NT2/D1 (cell line): ENCODE data around the gene PRDX6.
A peak's percentile ranks its signal among the peaks of the same experiment; 100 is the strongest.

Experiments
- DNase-seq: peaks from one replicate; pipeline ENCODE4 v3.0.0-alpha.2; 2011; ENCODE audit warnings: low read depth, low spot score
- H3K27me3 ChIP-seq: 2 replicates; pipeline ENCODE4 v1.6.0; 2011; ENCODE audit warnings: mild to moderate bottlenecking; ENCODE audit not compliant: insufficient read length, insufficient read depth
- H3K36me3 ChIP-seq: 2 replicates; pipeline ENCODE4 v1.6.1; 2011; ENCODE audit warnings: mild to moderate bottlenecking, low read length, mixed read lengths; ENCODE audit not compliant: insufficient read depth, insufficient read length
- H3K4me1 ChIP-seq: 2 replicates; pipeline ENCODE4 v1.5.1; 2011; ENCODE audit not compliant: insufficient read depth, insufficient read length
- H3K4me3 ChIP-seq: 2 replicates; pipeline ENCODE4 v1.5.1; 2011; ENCODE audit warnings: low read depth; ENCODE audit not compliant: insufficient read length
- H3K9ac ChIP-seq: 2 replicates; pipeline ENCODE4 v1.6.0; 2011; ENCODE audit warnings: low read depth; ENCODE audit not compliant: insufficient read length
- H3K9me3 ChIP-seq: 2 replicates; pipeline ENCODE4 v1.5.1; 2011; ENCODE audit warnings: mild to moderate bottlenecking, low read length; ENCODE audit not compliant: insufficient read depth
- SUZ12 ChIP-seq: IDR thresholded peaks from 2 replicates; pipeline ENCODE4 v1.6.1; 2011; ENCODE audit not compliant: insufficient read length, insufficient read depth; ENCODE audit errors: extremely low read depth
- YY1 ChIP-seq: IDR thresholded peaks from 2 replicates; pipeline ENCODE4 v1.6.1; 2011; ENCODE audit not compliant: insufficient read length, insufficient read depth
- ZNF274 ChIP-seq: IDR thresholded peaks from 2 replicates; pipeline ENCODE4 v1.6.1; 2011; ENCODE audit warnings: mild to moderate bottlenecking, low read depth, low read length

PRDX6 gene

DNA sequence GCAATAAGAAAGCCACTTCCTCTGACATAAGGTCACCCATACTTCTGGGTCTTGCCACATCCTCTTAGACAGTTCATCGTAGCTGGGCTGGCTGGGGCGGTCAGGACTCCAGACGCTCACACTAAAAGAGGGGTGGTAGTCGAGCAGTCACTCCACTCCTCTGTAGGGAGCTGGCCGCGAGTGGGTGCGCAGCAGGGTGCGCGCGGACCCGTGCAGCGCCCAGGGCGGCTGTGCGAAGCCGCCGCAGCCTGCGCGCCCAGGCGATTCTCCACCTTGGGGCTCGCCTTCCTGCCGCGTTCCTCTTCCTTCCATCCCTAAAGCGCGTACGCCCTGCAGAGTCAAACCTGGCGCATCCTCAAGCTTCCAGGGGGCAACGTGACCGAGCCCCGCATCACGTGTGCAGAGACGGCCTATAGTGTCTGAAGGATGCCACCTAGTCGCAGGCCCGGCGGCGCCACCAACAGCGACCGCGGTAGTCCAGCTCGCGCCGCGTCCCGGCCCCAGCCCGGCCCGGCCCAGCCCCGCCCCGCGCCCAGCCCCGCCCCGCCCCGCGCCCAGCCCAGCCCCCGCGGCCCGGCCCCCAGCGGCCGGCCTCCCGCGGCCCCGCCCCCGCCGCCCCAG, 360 bp upstream of the PRDX6 start:
- Histone ChIP-seq H3K4me3 (peak overlapping the region; percentile 87), H3K36me3 (peaks cover 40% of the 10 kb centered on the region), H3K9ac (peak overlapping the region; percentile 92), H3K9me3 (peaks cover 12% of the 10 kb centered on the region), H3K4me1 (peaks cover 2% of the 10 kb centered on the region), H3K27me3 (no peaks in the 10 kb centered on the region)
- TF ChIP-seq SUZ12 (no peak), YY1 (no peak), ZNF274 (no peak)
- DNase-seq = peak; percentile 95

- H3K27me3 ChIP-seq = no peaks in the 10 kb centered on the region
- no peak for DNase-seq
- no peaks in the 10 kb centered on the region for H3K9me3 ChIP-seq
- TF ChIP-seq ZNF274 = no peak
- no peak for TF ChIP-seq SUZ12
- TF ChIP-seq YY1 = no peak
- peak overlapping the region; percentile 100 for H3K9ac ChIP-seq
- peaks cover 54% of the 10 kb centered on the region for H3K36me3 ChIP-seq
- peak overlapping the region; percentile 97 for H3K4me3 ChIP-seq
- peaks cover 2% of the 10 kb centered on the region for H3K4me1 ChIP-seq
These were observed 1.0 kb downstream of the PRDX6 start for GRCh38 chr1:173478094-173478674.

DNA sequence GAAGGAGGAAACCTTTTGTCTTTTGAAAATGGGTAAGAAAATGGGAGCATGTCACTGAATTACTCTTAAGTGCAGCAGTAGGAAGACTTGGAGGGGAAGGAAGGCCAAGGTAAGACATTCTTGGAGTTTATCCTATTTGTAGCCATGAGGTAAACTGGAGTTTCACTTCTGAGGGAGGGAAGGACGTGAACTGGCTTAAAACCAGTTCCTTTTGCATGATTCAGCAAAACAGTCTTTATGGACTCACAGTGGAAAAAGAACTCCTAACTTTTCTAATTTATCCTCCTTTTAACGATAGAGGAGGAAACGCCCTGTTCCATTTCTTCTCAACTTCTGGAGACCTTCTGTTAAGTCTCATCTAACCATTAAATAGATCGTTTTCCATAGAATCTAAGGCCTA, 2.5 kb downstream of the PRDX6 start:
- Histone ChIP-seq H3K36me3 (peaks cover 67% of the 10 kb centered on the region), H3K9ac (no peak overlapping the region)

GRCh38 chr1:173481195-173481772, 4.1 kb downstream of the PRDX6 start:
- peaks cover 84% of the 10 kb centered on the region for H3K36me3 ChIP-seq
- no peak overlapping the region for H3K9ac ChIP-seq
- no peak for DNase-seq
- H3K4me3 ChIP-seq = no peak overlapping the region
- TF ChIP-seq ZNF274 (no peak), YY1 (no peak), SUZ12 (no peak)
- H3K9me3 ChIP-seq = no peaks in the 10 kb centered on the region
- no peaks in the 10 kb centered on the region for H3K4me1 ChIP-seq
- no peaks in the 10 kb centered on the region for H3K27me3 ChIP-seq

More for the DNA sequence above, 2.5 kb downstream of the PRDX6 start:
- TF ChIP-seq SUZ12 (no peak), ZNF274 (no peak), YY1 (no peak)
- no peaks in the 10 kb centered on the region for H3K27me3 ChIP-seq
- DNase-seq = no peak
- H3K4me3 ChIP-seq = no peak overlapping the region
- no peaks in the 10 kb centered on the region for H3K9me3 ChIP-seq
- peaks cover 2% of the 10 kb centered on the region for H3K4me1 ChIP-seq

- no peak overlapping the region for H3K9ac ChIP-seq
- H3K36me3 ChIP-seq = peaks cover 98% of the 10 kb centered on the region
- no peak overlapping the region for H3K4me3 ChIP-seq
- H3K9me3 ChIP-seq = no peaks in the 10 kb centered on the region
- TF ChIP-seq SUZ12 (no peak), YY1 (no peak), ZNF274 (no peak)
- H3K27me3 ChIP-seq = no peaks in the 10 kb centered on the region
- H3K4me1 ChIP-seq = no peaks in the 10 kb centered on the region
- DNase-seq = no peak
These were observed 5.5 kb downstream of the PRDX6 start for GRCh38 chr1:173482683-173483082.

- H3K4me3 ChIP-seq = no peak overlapping the region
- H3K27me3 ChIP-seq = no peaks in the 10 kb centered on the region
- TF ChIP-seq ZNF274 (no peak), YY1 (no peak), SUZ12 (no peak)
- peaks cover 98% of the 10 kb centered on the region for H3K36me3 ChIP-seq
- DNase-seq = no peak
- H3K4me1 ChIP-seq = peaks cover 2% of the 10 kb centered on the region
- no peaks in the 10 kb centered on the region for H3K9me3 ChIP-seq
- H3K9ac ChIP-seq = no peak overlapping the region
These were observed 7.1 kb downstream of the PRDX6 start for GRCh38 chr1:173484276-173484675.

- Histone ChIP-seq H3K9me3 (no peaks in the 10 kb centered on the region), H3K27me3 (no peaks in the 10 kb centered on the region), H3K9ac (no peak overlapping the region), H3K4me1 (peaks cover 2% of the 10 kb centered on the region), H3K36me3 (peaks cover 92% of the 10 kb centered on the region), H3K4me3 (no peak overlapping the region)
- TF ChIP-seq YY1 = no peak
- TF ChIP-seq SUZ12 = no peak
- TF ChIP-seq ZNF274 = no peak
- no peak for DNase-seq
These were observed 8.3 kb downstream of the PRDX6 start for GRCh38 chr1:173485401-173485800.
